PC-9 (cell line): ENCODE data around the gene WDR12. TPM values are rescaled to one million over a fixed set of nuclear protein-coding genes. Genes with fewer than 3 reads are reported as not detected.

Source experiments
- total RNA-seq: library from RNA; stranded (reverse); gene quantifications from 2 replicates; pipeline ENCODE4 v1.2.3, GENCODE V29; 2021

WDR12 gene
- total RNA-seq, 1 experiment from 2014 or later: 45.3 TPM

Other genes with a start within 250 kb of the WDR12 start
- 0.20 TPM in 1 of 2 replicates, not detected in the other for gene ICA1L, start 39.9 kb downstream of the WDR12 start, total RNA-seq
- gene CARF, start 602 bp upstream of the WDR12 start, total RNA-seq: 5.9 and 6.5 TPM in 2 replicates
- gene NBEAL1, start 103.2 kb upstream of the WDR12 start, total RNA-seq: 19.5 and 20.7 TPM in 2 replicates